ENCODE data around the gene LPCAT2. TPM values are rescaled to one million over a fixed set of nuclear protein-coding genes. Genes with fewer than 3 reads are reported as not detected.

Gene LPCAT2
- total and polyA plus RNA-seq, 2 donors (not counting 1 experiment from before 2014, with no cell fraction given): 0.15 to 0.59 TPM

DNA sequence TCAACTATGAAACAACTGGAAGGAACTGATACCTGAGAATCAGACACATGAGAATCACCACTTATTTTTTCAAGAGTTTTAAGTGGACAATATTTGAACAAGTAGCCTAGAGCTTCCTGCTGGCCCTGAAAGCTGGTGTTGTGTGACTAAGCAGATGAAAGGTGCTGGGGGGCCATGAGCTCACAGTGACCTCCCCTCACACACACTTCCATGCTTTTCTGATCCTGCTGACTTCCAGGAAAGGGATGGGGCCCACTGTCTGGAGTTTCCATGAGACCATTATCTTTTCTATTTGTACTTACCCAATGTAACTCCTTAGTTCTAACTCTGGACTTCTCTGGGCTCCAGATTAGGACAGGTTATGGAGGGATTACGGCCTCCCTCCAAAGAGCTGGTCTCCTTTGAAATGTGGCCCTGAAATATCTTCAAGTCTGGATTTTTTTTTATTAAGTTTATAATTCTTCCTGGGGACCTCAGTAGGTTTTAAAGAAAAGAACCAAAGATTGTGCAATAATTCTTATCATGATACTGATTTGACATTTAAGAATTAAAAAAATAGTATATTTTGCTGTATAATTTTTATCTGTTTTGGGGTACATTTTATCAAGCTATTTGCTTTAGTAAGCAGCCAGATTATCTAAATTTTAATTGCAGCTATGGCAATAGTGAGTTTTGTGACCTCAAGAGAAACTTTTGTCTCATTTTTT lies 62.5 kb downstream of the LPCAT2 start:
- Histone ChIP-seq H3K4me3 (ENCODE audit: control extremely low read depth in 1 of 5, extremely low read depth in 1 of 5, insufficient read depth in 1 of 5, low read depth in 2 of 5, low read length in 4 of 5) (no peak overlapping the region), H3K36me3 (replicated peaks in 1 of 2; ENCODE audit: control extremely low read depth in 1 of 2, control insufficient read depth in 1 of 2, extremely low read depth in 1 of 2, insufficient read depth in 2 of 2, low read length in 1 of 2) (no peaks in the 10 kb centered on the region), H3K4me1 (ENCODE audit: control insufficient read depth in 2 of 2, insufficient read depth in 2 of 2, low read length in 2 of 2) (no peaks in the 10 kb centered on the region), H3K27ac (ENCODE audit: low read length in 2 of 2) (no peak overlapping the region), H3K27me3 (replicated peaks in 1 of 4; ENCODE audit: control extremely low read depth in 1 of 4, control insufficient read depth in 3 of 4, insufficient read depth in 4 of 4, low read length in 3 of 4) (no peaks in the 10 kb centered on the region), H2AFZ (ENCODE audit: insufficient read depth, low read depth, low read length, poor library complexity, severe bottlenecking) (no peak overlapping the region), H3K9ac (ENCODE audit: low read length) (no peak overlapping the region), H3K9me3 (ENCODE audit: control extremely low read depth in 1 of 3, control insufficient read depth in 2 of 3, insufficient read depth in 1 of 3, low read length in 2 of 3) (no peaks in the 10 kb centered on the region), H3K79me2 (ENCODE audit: control insufficient read depth, insufficient read depth, low read length) (no peaks in the 10 kb centered on the region), H4K20me1 (ENCODE audit: control insufficient read depth, insufficient read depth, low read length, poor library complexity, severe bottlenecking) (no peaks in the 10 kb centered on the region), H3K4me2 (replicated peaks; ENCODE audit: low read depth, low read length, poor library complexity, severe bottlenecking) (no peak overlapping the region)
- DNase-seq (no peak), ATAC-seq (ENCODE audit: low read depth) (no peak)
- POLR2A ChIA-PET: no interaction called here
- no peak overlapping the region for H3K27ac Mint-ChIP-seq
- H3K4me1 Mint-ChIP-seq: peaks cover 2% of the 10 kb centered on the region
- no peak for TF ChIP-seq EZH2 (IDR thresholded peaks at IDR 0.05; ENCODE audit: borderline replicate concordance, insufficient read depth, low read depth, low read length, poor library complexity, severe bottlenecking)
- no peak for TF ChIP-seq CTCF (IDR thresholded peaks at IDR 0.05)
- CTCF ChIA-PET: interaction anchor here (0.6 kb wide), 1 partner anchor 12 kb away, joined by 6 read pairs; no protein-coding TSS in a partner anchor
- peaks cover 3% of the 10 kb centered on the region for H3K27me3 Mint-ChIP-seq
- no CpG with 5 or more reads among the region's 1 CpG for WGBS (ENCODE audit: insufficient coverage)
- H3K9me3 Mint-ChIP-seq (ENCODE audit: insufficient read depth): no peaks in the 10 kb centered on the region
- intact Hi-C loops (cut with micrococcal nuclease): no loop called here
- H3K4me3 Mint-ChIP-seq: no peak overlapping the region

DNA sequence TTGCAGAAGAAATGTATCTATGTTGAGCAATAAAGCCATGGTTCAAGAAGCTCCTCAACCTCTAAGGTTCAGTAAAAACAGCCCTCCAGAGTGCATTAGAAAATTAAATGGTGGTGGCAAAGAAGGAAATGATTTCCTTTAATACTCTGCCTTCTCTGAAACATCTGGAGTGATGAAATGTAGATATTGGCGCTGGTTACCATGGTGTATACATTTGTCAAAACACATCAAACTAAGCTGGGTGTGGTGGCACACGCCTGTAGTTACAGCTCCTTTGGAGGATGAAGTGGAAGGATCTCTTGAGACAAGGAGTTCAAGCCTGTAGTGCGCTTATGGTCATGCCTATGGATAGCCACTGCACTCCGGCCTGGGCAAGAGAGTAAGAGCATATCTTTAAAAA lies 63.6 kb downstream of the LPCAT2 start:
- H3K9ac ChIP-seq (ENCODE audit: low read length): no peak overlapping the region
- no peak overlapping the region for H3K4me2 ChIP-seq (replicated peaks; ENCODE audit: low read depth, low read length, poor library complexity, severe bottlenecking)
- no peaks in the 10 kb centered on the region for H3K79me2 ChIP-seq (ENCODE audit: control insufficient read depth, insufficient read depth, low read length)
- no peaks in the 10 kb centered on the region for H3K9me3 Mint-ChIP-seq (ENCODE audit: insufficient read depth)
- peaks cover 3% of the 10 kb centered on the region for H3K27me3 Mint-ChIP-seq
- H2AFZ ChIP-seq (ENCODE audit: insufficient read depth, low read depth, low read length, poor library complexity, severe bottlenecking): no peak overlapping the region
- H3K4me3 ChIP-seq (ENCODE audit: control extremely low read depth in 1 of 5, extremely low read depth in 1 of 5, insufficient read depth in 1 of 5, low read depth in 2 of 5, low read length in 4 of 5): no peak overlapping the region
- ATAC-seq (ENCODE audit: low read depth) (no peak), DNase-seq (no peak)
- POLR2A ChIA-PET: no interaction called here
- H3K27ac Mint-ChIP-seq: no peak overlapping the region
- no peaks in the 10 kb centered on the region for H4K20me1 ChIP-seq (ENCODE audit: control insufficient read depth, insufficient read depth, low read length, poor library complexity, severe bottlenecking)
- peaks cover 2% of the 10 kb centered on the region for H3K4me1 Mint-ChIP-seq
- TF ChIP-seq EZH2 (IDR thresholded peaks at IDR 0.05; ENCODE audit: borderline replicate concordance, insufficient read depth, low read depth, low read length, poor library complexity, severe bottlenecking) (no peak), CTCF (IDR thresholded peaks at IDR 0.05) (no peak)
- no peaks in the 10 kb centered on the region for H3K36me3 ChIP-seq (replicated peaks in 1 of 2; ENCODE audit: control extremely low read depth in 1 of 2, control insufficient read depth in 1 of 2, extremely low read depth in 1 of 2, insufficient read depth in 2 of 2, low read length in 1 of 2)
- WGBS (ENCODE audit: insufficient coverage): 80% methylated on average over 1 of the region's 4 CpGs
- intact Hi-C loops (cut with micrococcal nuclease): no loop called here
- H3K4me3 Mint-ChIP-seq: no peak overlapping the region
- H3K27ac ChIP-seq (ENCODE audit: low read length in 2 of 2): no peak overlapping the region
- H3K9me3 ChIP-seq (ENCODE audit: control extremely low read depth in 1 of 3, control insufficient read depth in 2 of 3, insufficient read depth in 1 of 3, low read length in 2 of 3): no peaks in the 10 kb centered on the region
- CTCF ChIA-PET: no interaction called here
- H3K27me3 ChIP-seq (replicated peaks in 1 of 4; ENCODE audit: control extremely low read depth in 1 of 4, control insufficient read depth in 3 of 4, insufficient read depth in 4 of 4, low read length in 3 of 4): no peaks in the 10 kb centered on the region
- H3K4me1 ChIP-seq (ENCODE audit: control insufficient read depth in 2 of 2, insufficient read depth in 2 of 2, low read length in 2 of 2): no peaks in the 10 kb centered on the region

Data from B cell (primary cell).